ENCODE measurements around the gene RND1. TPM values are rescaled to one million over a fixed set of nuclear protein-coding genes. Genes with fewer than 3 reads are reported as not detected.
A peak's percentile ranks its signal among the peaks of the same experiment; 100 is the strongest.

The RND1 gene
- total RNA-seq, 1 donor from 2014 or later, result 5.7 TPM

- DNase-seq, result peak; percentile 95
- intact Hi-C loops (cut with micrococcal nuclease), result loop anchor here (2.0 to 10.0 kb wide), 2 partner anchors 35 to 633 kb away; partner anchors contain the start of genes CCDC184 and DDX23
- H3K36me3 Mint-ChIP-seq (ENCODE audit: low read depth), result peaks cover 4% of the 10 kb centered on the region
- peaks cover 27% of the 10 kb centered on the region for H3K27me3 Mint-ChIP-seq
- H3K9me3 Mint-ChIP-seq, result no peaks in the 10 kb centered on the region
- peak within 1 kb of the TSS; percentile 60 for H3K27ac Mint-ChIP-seq
- H3K4me1 Mint-ChIP-seq, result peaks cover 31% of the 10 kb centered on the region
- H3K4me3 Mint-ChIP-seq, result peak within 1 kb of the TSS; percentile 94
These were observed 47.5 kb downstream of the RND1 start, which contains the start of gene CACNB3 for GRCh38 chr12:48817873-48818830. TSS of gene CACNB3 (plus strand) at chr12:48818496. CDS start at chr12:48818930, 434 bp downstream.

GRCh38 chr12:48816143-48816854 lies 49.4 kb downstream of the RND1 start:
- H3K27ac Mint-ChIP-seq, result no peak overlapping the region
- peaks cover 4% of the 10 kb centered on the region for H3K36me3 Mint-ChIP-seq (ENCODE audit: low read depth)
- DNase-seq, result no peak
- no peaks in the 10 kb centered on the region for H3K9me3 Mint-ChIP-seq
- peak overlapping the region; percentile 98 for H3K4me3 Mint-ChIP-seq
- intact Hi-C loops (cut with micrococcal nuclease), result loop anchor here (10.0 kb wide), 1 partner anchor 631 kb away; the partner anchor contains the start of gene CCDC184
- H3K4me1 Mint-ChIP-seq, result peaks cover 34% of the 10 kb centered on the region
- peaks cover 27% of the 10 kb centered on the region for H3K27me3 Mint-ChIP-seq

- peak overlapping the region; percentile 98 for H3K4me3 Mint-ChIP-seq
- intact Hi-C loops (cut with micrococcal nuclease), result loop anchor here (2.0 to 10.0 kb wide), 2 partner anchors 19 to 631 kb away; partner anchors contain the start of gene CCDC184
- H3K4me1 Mint-ChIP-seq, result peaks cover 34% of the 10 kb centered on the region
- H3K36me3 Mint-ChIP-seq (ENCODE audit: low read depth), result peaks cover 4% of the 10 kb centered on the region
- DNase-seq, result peak; percentile 80
- peaks cover 27% of the 10 kb centered on the region for H3K27me3 Mint-ChIP-seq
- H3K27ac Mint-ChIP-seq, result peak overlapping the region; percentile 88
- H3K9me3 Mint-ChIP-seq, result no peaks in the 10 kb centered on the region
These were observed 50.3 kb downstream of the RND1 start for GRCh38 chr12:48815126-48816110.

- H3K9me3 Mint-ChIP-seq, result no peaks in the 10 kb centered on the region
- peaks cover 4% of the 10 kb centered on the region for H3K36me3 Mint-ChIP-seq (ENCODE audit: low read depth)
- peaks cover 26% of the 10 kb centered on the region for H3K27me3 Mint-ChIP-seq
- peak; percentile 96 for DNase-seq
- H3K27ac Mint-ChIP-seq, result peak overlapping the region; percentile 88
- peaks cover 34% of the 10 kb centered on the region for H3K4me1 Mint-ChIP-seq
- H3K4me3 Mint-ChIP-seq, result peak overlapping the region; percentile 98
- intact Hi-C loops (cut with micrococcal nuclease), result loop anchor here (2.0 to 10.0 kb wide), 2 partner anchors 18 to 630 kb away; partner anchors contain the start of gene CCDC184
These were observed 51.2 kb downstream of the RND1 start for GRCh38 chr12:48814262-48815125.

- peaks cover 4% of the 10 kb centered on the region for H3K36me3 Mint-ChIP-seq (ENCODE audit: low read depth)
- H3K4me1 Mint-ChIP-seq, result peaks cover 30% of the 10 kb centered on the region
- peaks cover 21% of the 10 kb centered on the region for H3K27me3 Mint-ChIP-seq
- H3K9me3 Mint-ChIP-seq, result no peaks in the 10 kb centered on the region
- H3K27ac Mint-ChIP-seq, result peak overlapping the region; percentile 88
- intact Hi-C loops (cut with micrococcal nuclease), result loop anchor here (2.0 to 10.0 kb wide), 2 partner anchors 17 to 629 kb away; partner anchors contain the start of gene CCDC184
- peak; percentile 56 for DNase-seq
- H3K4me3 Mint-ChIP-seq, result peak overlapping the region; percentile 98
These were observed 52.0 kb downstream of the RND1 start for GRCh38 chr12:48813465-48814261.

GRCh38 chr12:48812389-48812788 lies 53.3 kb downstream of the RND1 start:
- Mint-ChIP-seq H3K4me3 (peak overlapping the region; percentile 6), H3K9me3 (no peaks in the 10 kb centered on the region), H3K27ac (no peak overlapping the region), H3K27me3 (peaks cover 15% of the 10 kb centered on the region), H3K4me1 (peaks cover 25% of the 10 kb centered on the region), H3K36me3 (ENCODE audit: low read depth) (peaks cover 4% of the 10 kb centered on the region)
- intact Hi-C loops (cut with micrococcal nuclease), result loop anchor here (10.0 kb wide), 1 partner anchor 628 kb away; the partner anchor contains the start of gene CCDC184
- DNase-seq, result no peak

- H3K9me3 Mint-ChIP-seq, result no peaks in the 10 kb centered on the region
- peaks cover 22% of the 10 kb centered on the region for H3K4me1 Mint-ChIP-seq
- no peak overlapping the region for H3K27ac Mint-ChIP-seq
- DNase-seq, result no peak
- intact Hi-C loops (cut with micrococcal nuclease), result loop anchor here (10.0 kb wide), 1 partner anchor 627 kb away; the partner anchor contains the start of gene CCDC184
- H3K27me3 Mint-ChIP-seq, result peaks cover 7% of the 10 kb centered on the region
- no peak overlapping the region for H3K4me3 Mint-ChIP-seq
- H3K36me3 Mint-ChIP-seq (ENCODE audit: low read depth), result peaks cover 2% of the 10 kb centered on the region
These were observed 54.1 kb downstream of the RND1 start for GRCh38 chr12:48811437-48812090.

- H3K4me3 Mint-ChIP-seq, result no peak overlapping the region
- intact Hi-C loops (cut with micrococcal nuclease), result loop anchor here (10.0 kb wide), 1 partner anchor 626 kb away; the partner anchor contains the start of gene CCDC184
- H3K27ac Mint-ChIP-seq, result no peak overlapping the region
- peaks cover 2% of the 10 kb centered on the region for H3K36me3 Mint-ChIP-seq (ENCODE audit: low read depth)
- H3K9me3 Mint-ChIP-seq, result no peaks in the 10 kb centered on the region
- H3K27me3 Mint-ChIP-seq, result peaks cover 5% of the 10 kb centered on the region
- peak; percentile 53 for DNase-seq
- peaks cover 19% of the 10 kb centered on the region for H3K4me1 Mint-ChIP-seq
These were observed 54.7 kb downstream of the RND1 start for GRCh38 chr12:48810903-48811431.

GRCh38 chr12:48807981-48808380 lies 57.7 kb downstream of the RND1 start:
- Mint-ChIP-seq H3K27me3 (peaks cover 4% of the 10 kb centered on the region), H3K36me3 (ENCODE audit: low read depth) (no peaks in the 10 kb centered on the region), H3K4me1 (peaks cover 10% of the 10 kb centered on the region), H3K9me3 (no peaks in the 10 kb centered on the region), H3K4me3 (no peak overlapping the region), H3K27ac (no peak overlapping the region)
- intact Hi-C loops (cut with micrococcal nuclease), result no loop called here
- DNase-seq, result no peak

Data from activated CD4-positive, alpha-beta T cell treated with anti-CD3 and anti-CD28 coated beads, Interleukin-2, amount 10 ng/mL, durations not matched to agents 24 days and 14 days (primary cell).